NCI-H146 treated with DMSO at 0.1 percent for 48 hours (cell line): ENCODE data around the gene KRTAP4-9.
"Not testable (repeated sequence)": the region's sequence is repeated elsewhere in the genome, so short reads cannot be mapped to it uniquely, and the experiment has no call there.

Experiments
- DNase-seq: peaks from one replicate; lab custom pipeline; 2025; ENCODE audit not compliant: unreplicated experiment; lab: John Stamatoyannopoulos, UW

KRTAP4-9 gene

DNA sequence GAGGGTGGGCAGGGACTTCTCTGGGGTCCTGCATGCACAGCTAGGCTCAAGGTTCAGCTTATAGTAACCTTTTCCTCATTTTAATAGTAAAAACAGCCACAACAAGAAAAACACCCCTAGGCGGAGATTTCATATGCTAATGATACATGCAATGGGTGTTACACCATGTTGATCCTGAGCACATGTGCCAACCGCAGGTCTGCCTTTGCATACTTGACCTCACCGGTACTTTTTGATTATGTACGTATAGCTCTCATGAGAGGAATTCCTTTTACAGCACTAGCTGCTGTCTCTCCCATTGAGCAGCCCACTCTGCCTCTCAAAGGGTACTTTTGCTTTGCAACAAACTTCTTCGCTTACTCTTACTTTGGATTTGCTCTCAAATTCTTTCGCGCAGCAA, 9.1 kb upstream of the KRTAP4-9 start:
- DNase-seq, result no peak

DNA sequence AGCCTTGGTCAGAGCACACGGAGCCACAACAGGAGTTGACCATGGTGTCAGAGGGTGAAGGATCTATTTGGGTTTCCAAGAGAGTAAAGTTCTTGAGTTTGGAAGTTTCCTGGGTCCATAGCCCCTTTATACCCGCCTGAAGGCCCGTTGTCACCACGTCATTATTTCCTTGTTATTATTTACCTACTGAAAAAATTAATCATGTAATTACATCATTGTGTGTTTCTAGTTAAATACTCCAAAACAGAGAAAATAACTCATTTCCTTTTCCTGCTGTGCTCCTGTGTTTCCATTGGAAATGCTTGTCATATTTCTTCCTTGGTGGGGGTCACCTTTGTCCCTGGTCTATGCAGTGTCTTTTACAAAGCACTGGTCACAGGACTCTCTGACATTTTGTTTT, 7.1 kb upstream of the KRTAP4-9 start, which contains the start of gene KRTAP4-8:
Gene KRTAP4-8 (minus strand): TSS at position 101 of the 400 bp plus-strand sequence. CDS start 58 bp downstream, at position 43.
- DNase-seq, result no peak

- DNase-seq, result no peak
These were observed 6.7 kb upstream of the KRTAP4-9 start for GRCh38 chr17:41098481-41098880.

- not testable (repeated sequence) for DNase-seq
These were observed 5.3 kb upstream of the KRTAP4-9 start for GRCh38 chr17:41099682-41100480.

DNA sequence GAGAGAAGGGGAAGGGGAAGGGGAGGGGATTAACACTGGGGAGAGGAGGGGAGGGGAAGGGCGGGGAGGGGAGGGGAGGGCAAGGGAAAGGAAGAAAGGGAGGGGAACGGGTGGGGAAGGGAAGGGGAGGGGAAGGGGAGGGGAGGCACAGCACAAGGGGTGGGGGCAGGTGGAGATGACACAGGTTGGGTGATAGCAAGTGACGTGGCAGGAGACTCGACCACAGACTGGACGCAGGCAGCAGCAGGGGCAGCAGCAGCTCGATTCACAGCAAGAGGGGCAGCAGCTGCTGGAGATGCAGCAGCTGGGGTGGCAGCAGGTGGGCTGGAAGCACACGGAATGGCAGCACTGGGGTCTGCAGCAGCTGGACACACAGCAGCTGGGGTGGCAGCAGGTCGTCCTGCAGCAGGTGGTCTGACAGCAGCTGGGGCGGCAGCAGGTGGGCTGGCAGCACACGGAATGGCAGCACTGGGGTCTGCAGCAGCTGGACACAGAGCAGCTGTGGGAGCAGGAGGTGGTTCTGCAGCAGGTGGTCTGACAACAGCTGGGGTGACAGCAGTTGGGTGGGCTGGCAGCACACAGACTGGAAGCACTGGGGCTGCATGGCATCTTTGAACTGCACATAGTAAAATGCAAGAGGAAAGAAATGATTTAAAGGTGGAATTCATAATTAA, 3.5 kb upstream of the KRTAP4-9 start, which contains the start of gene KRTAP4-16:
Gene KRTAP4-16 (minus strand): TSS at position 624 of the 674 bp plus-strand sequence. CDS start 0 bp downstream, at position 624.
- no peak for DNase-seq

GRCh38 chr17:41103896-41104295, 1.3 kb upstream of the KRTAP4-9 start:
- DNase-seq, result no peak

DNA sequence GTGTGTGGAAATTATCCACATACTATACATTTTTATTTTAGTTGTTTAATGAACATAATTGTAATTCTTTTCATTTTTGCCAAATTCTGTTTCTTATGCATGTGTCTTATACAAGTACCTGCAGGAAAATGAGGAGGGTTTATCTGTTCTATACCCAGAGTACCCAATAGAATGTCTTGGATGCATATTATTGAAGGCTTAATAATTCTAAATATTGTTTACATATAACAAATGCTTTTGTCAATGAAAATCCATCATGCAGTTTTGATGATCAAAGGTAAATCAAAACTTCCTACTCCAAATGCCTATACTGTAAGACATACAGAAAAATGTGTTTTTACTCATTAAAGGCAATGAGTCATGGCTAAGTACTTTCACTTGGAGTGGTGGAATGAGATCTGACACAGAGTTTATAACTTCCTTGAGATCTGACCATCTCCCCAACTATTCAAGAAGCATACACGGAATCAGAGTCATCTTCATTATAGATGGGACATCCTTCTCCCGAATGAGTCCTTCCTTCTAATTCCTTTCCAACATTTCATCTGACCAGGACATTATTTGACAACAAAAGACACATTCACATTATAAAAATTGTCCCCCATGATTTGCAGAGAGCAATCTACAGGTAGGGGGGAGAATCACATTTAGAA, 677 bp upstream of the KRTAP4-9 start:
- not testable (repeated sequence) for DNase-seq

- no peak for DNase-seq
These were observed 2.8 kb downstream of the KRTAP4-9 start for GRCh38 chr17:41107941-41108450.

DNA sequence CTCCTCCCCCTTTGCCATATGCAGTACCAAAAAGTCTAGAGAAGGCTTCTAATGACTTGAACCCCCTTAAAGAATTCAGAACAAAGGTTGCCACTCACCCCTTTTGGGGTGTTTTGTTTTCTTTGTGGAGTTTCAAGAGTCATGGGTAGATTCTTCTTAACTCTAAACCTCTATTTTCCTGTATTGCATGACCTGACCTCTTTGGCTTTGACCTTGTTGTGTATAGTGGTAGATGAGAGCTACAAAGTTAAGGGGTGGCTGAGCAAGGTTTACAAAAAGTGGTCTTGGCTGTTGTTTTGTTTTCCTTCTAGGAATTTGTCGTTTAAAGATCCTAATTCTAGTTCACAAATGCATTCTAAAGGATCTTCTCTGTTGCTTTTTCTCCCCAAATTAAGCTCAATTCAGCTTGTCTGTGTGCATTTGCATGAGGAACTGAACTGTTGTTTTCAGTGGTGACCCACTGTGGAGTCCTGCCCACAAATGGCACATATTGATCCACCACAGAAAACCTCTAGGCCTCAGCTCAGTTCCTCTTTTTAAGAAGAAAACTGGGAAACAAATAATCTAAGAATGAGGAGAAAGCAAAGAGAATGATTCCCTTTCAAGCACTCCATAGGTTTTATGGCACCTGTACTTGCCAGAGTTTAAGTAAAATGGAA, 3.7 kb downstream of the KRTAP4-9 start:
- not testable (repeated sequence) for DNase-seq

DNA sequence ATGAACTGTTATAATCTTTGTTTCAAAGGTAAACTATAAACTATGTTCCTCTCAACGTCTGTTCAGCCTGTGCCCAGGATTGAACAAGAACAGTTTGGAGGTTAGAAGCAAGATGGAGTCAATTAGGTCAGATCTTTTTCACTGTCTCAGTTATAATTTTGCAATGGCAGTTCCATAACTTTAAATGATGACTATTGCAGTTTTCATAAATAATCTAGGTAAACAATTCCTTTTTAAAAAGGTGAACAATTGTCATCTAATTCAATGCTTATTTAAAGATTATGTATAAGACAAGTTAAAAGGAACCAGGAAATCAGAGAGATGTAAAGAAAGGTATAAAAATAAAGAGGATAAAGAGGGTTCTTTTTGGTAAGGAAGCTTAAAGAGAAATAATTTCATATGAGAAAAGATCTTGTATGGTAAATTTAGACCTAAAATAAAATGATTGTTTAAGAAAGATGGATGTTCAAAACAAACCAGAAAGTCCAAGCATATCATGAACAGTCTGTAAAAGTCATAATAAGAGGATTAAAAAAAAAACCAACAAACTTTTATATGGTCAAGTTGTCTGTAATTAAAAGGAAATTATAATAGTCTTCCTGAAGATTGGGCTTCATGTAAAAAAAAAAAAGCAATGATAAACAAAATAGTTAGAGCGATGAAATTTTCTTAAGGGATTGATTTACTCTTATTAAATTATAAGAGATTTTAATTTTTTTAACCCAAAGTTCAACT, 6.1 kb downstream of the KRTAP4-9 start:
- DNase-seq, result no peak

DNA sequence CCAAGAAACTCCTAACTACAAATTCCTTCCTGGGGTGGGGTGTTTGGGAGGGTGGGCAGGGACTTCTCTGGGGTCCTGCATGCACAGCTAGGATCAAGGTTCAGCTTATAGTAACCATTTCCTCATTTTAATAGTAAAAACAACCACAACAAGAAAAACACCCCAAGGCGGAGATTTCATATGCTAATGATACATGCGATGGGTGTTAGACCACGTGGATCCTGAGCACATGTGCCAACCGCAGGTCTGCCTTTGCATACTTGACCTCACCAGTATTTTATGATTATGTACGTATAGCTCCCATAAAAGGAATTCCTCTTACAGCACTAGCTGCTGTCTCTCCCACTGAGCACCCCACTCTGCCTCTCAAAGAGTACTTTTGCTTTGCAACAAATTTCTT, 11.1 kb downstream of the KRTAP4-9 start:
- DNase-seq, result no peak

- DNase-seq, result not testable (repeated sequence)
These were observed 12.7 kb downstream of the KRTAP4-9 start, which contains the start of gene KRTAP4-11 for GRCh38 chr17:41117846-41118386. KRTAP4-11 (minus strand) TSS chr17:41118373; CDS start chr17:41118315, 58 bp downstream.

- no peak for DNase-seq
These were observed 13.5 kb downstream of the KRTAP4-9 start for GRCh38 chr17:41118721-41119120.

DNA sequence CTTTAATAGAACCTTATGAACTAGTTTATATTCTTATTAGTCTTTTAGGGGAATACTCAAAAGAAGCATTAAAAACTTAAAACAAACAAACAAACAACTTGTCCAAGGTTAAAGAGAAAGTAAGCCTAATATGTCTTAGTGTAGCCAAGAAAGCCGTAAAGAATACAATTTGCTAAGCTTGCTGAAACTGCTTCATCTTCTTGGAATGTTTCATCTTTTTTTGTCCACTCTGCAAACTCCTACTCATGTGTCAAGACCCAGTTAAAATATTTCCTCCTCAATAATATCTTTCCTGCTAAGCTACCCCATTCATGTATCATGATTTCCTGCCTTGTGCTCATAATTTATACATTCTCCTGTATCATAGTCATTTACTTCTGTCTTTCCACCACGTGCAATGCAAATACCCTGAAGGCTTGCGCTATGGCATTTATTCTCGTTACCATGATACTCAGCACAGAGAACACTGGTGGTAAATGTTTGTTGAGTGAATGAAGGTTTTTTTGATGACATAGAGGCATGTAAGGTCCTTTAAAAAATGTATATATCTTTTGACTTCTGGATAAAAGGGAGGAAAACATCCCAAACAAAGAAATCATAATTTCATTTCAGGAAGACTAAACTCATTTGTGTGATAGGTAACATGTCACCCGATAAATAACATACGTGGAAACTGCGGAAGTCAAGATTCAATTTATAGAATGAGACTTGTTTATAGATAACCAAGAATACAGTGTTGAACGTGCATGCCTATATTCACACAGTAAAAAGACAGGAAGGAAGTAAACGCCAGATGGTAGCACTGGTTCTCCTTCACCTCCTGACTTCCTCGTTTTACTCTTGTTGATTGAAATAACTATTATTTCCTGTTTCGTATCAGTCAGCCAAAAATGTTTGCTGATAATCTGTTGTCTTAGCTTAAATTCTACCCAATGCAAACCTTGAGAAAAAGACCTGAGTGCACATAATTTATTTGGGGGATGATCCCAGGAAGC, 14.8 kb downstream of the KRTAP4-9 start:
- not testable (repeated sequence) for DNase-seq

- DNase-seq, result no peak
These were observed 16.6 kb downstream of the KRTAP4-9 start for GRCh38 chr17:41121742-41122141.

GRCh38 chr17:41123292-41123990, 18.3 kb downstream of the KRTAP4-9 start:
- not testable (repeated sequence) for DNase-seq

- not testable (repeated sequence) for DNase-seq
These were observed 18.8 kb downstream of the KRTAP4-9 start, which contains the start of gene KRTAP4-12 for GRCh38 chr17:41123991-41124371. KRTAP4-12 (minus strand) TSS chr17:41124182; CDS start chr17:41124122, 60 bp downstream.

DNA sequence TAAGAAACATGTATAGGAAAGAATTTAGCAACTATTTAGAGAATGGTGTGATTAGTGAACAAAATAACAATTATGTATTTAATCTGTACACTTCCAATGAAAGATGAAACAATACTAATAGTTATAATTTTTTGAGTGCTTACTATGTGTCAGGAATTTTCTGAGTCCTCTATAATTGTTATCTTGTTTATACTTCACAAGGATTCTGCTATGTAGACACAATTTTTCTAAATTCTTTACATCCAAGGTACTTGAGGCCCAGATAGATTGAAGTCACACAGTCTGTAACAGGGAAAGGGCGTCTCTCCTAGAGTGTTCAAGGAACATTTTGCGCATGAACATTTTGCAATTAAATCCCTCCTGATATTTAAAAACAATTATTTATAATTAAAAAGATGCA, 19.9 kb downstream of the KRTAP4-9 start:
- no peak for DNase-seq
